Chondrocyte (in vitro differentiated cells): ENCODE results near the gene P4HA2. TPM values are rescaled to one million over a fixed set of nuclear protein-coding genes. Genes with fewer than 3 reads are reported as not detected.

Experiments
- DNase-seq: peaks from one replicate; pipeline ENCODE4 v3.0.0; 2021; ENCODE audit warnings: mixed read lengths, low spot score
- H3K27ac Mint-ChIP-seq: one replicate; pipeline ENCODE4 v1.8.0; 2021; ENCODE audit warnings: mild to moderate bottlenecking, moderate library complexity, mixed read lengths; ENCODE audit not compliant: unreplicated experiment
- H3K27me3 Mint-ChIP-seq: 2 replicates; pipeline ENCODE4 v1.8.0; 2021; ENCODE audit warnings: low read depth, mixed read lengths
- H3K36me3 Mint-ChIP-seq: 2 replicates; pipeline ENCODE4 v1.8.0; 2021; ENCODE audit warnings: low read depth, mixed read lengths
- H3K4me1 Mint-ChIP-seq: 2 replicates; pipeline ENCODE4 v1.8.0; 2021; ENCODE audit warnings: low read depth, mild to moderate bottlenecking, mixed read lengths
- H3K4me3 Mint-ChIP-seq: one replicate; pipeline ENCODE4 v1.8.0; 2021; ENCODE audit warnings: mild to moderate bottlenecking, moderate library complexity, mixed read lengths; ENCODE audit not compliant: unreplicated experiment
- H3K9me3 Mint-ChIP-seq: 2 replicates; pipeline ENCODE4 v1.8.0; 2021; ENCODE audit warnings: low read depth, mixed read lengths
- CTCF ChIP-seq: fragments of 200-600 bp; sonication (generic); IDR thresholded peaks from 2 replicates; pipeline ENCODE4 v1.5.0; 2021; ENCODE audit warnings: antibody characterized with exemption, mild to moderate bottlenecking, moderate library complexity
- total RNA-seq: library from RNA; stranded (reverse); gene quantifications from 3 replicates; pipeline ENCODE4 v1.2.1, GENCODE V29; 2021

P4HA2 gene
- total RNA-seq, 1 donor from 2014 or later, result 302 TPM

GRCh38 chr5:132219981-132220380 lies 7.7 kb downstream of the P4HA2 start:
- TF ChIP-seq CTCF, result no peak
- H3K4me1 Mint-ChIP-seq, result peaks cover 89% of the 10 kb centered on the region
- H3K27me3 Mint-ChIP-seq, result no peaks in the 10 kb centered on the region
- H3K36me3 Mint-ChIP-seq, result peaks cover 18% of the 10 kb centered on the region
- H3K9me3 Mint-ChIP-seq, result no peaks in the 10 kb centered on the region
- DNase-seq, result no peak
- no peak overlapping the region for H3K4me3 Mint-ChIP-seq
- H3K27ac Mint-ChIP-seq, result no peak overlapping the region

- peaks cover 89% of the 10 kb centered on the region for H3K4me1 Mint-ChIP-seq
- DNase-seq, result no peak
- H3K4me3 Mint-ChIP-seq, result no peak overlapping the region
- no peak overlapping the region for H3K27ac Mint-ChIP-seq
- no peak for TF ChIP-seq CTCF
- H3K9me3 Mint-ChIP-seq, result no peaks in the 10 kb centered on the region
- H3K36me3 Mint-ChIP-seq, result peaks cover 20% of the 10 kb centered on the region
- no peaks in the 10 kb centered on the region for H3K27me3 Mint-ChIP-seq
Measured at GRCh38 chr5:132219289-132219970, 8.2 kb downstream of the P4HA2 start.

- TF ChIP-seq CTCF, result no peak
- peaks cover 77% of the 10 kb centered on the region for H3K4me1 Mint-ChIP-seq
Measured at GRCh38 chr5:132218321-132218720, 9.3 kb downstream of the P4HA2 start.

DNA sequence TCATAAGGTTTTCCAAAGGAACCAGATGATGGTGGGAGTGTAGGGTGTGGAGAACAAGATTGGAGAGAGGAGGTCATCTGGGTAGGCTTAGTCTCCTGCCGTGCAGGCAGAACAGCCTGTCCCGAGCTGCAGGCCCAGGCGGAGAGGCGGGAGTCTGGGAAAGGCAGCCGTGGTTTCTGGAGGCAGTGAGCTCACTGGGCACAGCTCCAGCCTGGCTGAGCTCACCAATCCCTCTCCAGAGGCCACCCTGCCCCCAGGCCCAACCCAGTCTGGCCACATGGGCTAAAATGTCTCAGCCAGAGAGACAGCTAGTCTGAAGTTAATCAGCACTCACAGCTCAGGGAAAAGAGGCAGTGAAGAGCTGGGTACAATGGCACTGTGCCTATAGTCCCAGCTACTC lies 12.3 kb downstream of the P4HA2 start:
- Mint-ChIP-seq H3K4me1 (peaks cover 48% of the 10 kb centered on the region), H3K9me3 (no peaks in the 10 kb centered on the region), H3K27ac (peak overlapping the region; percentile 91), H3K27me3 (no peaks in the 10 kb centered on the region), H3K36me3 (peaks cover 22% of the 10 kb centered on the region), H3K4me3 (no peak overlapping the region)
- no peak for TF ChIP-seq CTCF
- DNase-seq, result peak; percentile 99

More at GRCh38 chr5:132218321-132218720, 9.3 kb downstream of the P4HA2 start:
- H3K36me3 Mint-ChIP-seq, result peaks cover 22% of the 10 kb centered on the region
- no peaks in the 10 kb centered on the region for H3K27me3 Mint-ChIP-seq
- no peak for DNase-seq
- H3K27ac Mint-ChIP-seq, result no peak overlapping the region
- H3K4me3 Mint-ChIP-seq, result no peak overlapping the region
- H3K9me3 Mint-ChIP-seq, result no peaks in the 10 kb centered on the region

GRCh38 chr5:132214491-132214890 lies 13.2 kb downstream of the P4HA2 start:
- no peak for DNase-seq
- Mint-ChIP-seq H3K9me3 (no peaks in the 10 kb centered on the region), H3K27ac (peak overlapping the region; percentile 91), H3K27me3 (no peaks in the 10 kb centered on the region), H3K4me3 (no peak overlapping the region), H3K4me1 (peaks cover 46% of the 10 kb centered on the region), H3K36me3 (peaks cover 23% of the 10 kb centered on the region)
- no peak for TF ChIP-seq CTCF
